Measurements from ENCODE around the gene PLXNA1. TPM values are rescaled to one million over a fixed set of nuclear protein-coding genes. Genes with fewer than 3 reads are reported as not detected.

The PLXNA1 gene
- total and polyA plus RNA-seq, 7 donors: 7.7 to 20.1 (median 15.2) TPM

- Histone ChIP-seq H3K27me3 (ENCODE audit: insufficient read depth in 3 of 3, low read length in 2 of 3) (no peaks in the 10 kb centered on the region), H3K9me3 (no peaks in the 10 kb centered on the region), H3K36me3 (ENCODE audit: insufficient read depth in 1 of 2, low read depth in 1 of 2) (no peaks in the 10 kb centered on the region), H3K4me1 (peaks cover 31% of the 10 kb centered on the region), H3K27ac (no peak overlapping the region), H3K4me3 (no peak overlapping the region)
- no peak for TF ChIP-seq CTCF (IDR thresholded peaks at IDR 0.05)
- DNase-seq (peak in 1 of 2 donors; percentile 28), ATAC-seq (no peak)
- intact Hi-C loops (cut with DNase I): no loop called here
- 97 to 99% (median 97%) methylated on average over 14 of the region's 14 CpGs for WGBS, 3 donors
Measured at GRCh38 chr3:126957776-126958637, 24.9 kb upstream of the PLXNA1 start.

GRCh38 chr3:126958638-126959085 lies 24.3 kb upstream of the PLXNA1 start:
- DNase-seq (no peak), ATAC-seq (no peak)
- TF ChIP-seq CTCF (IDR thresholded peaks at IDR 0.05): no peak
- Histone ChIP-seq H3K9me3 (no peaks in the 10 kb centered on the region), H3K27me3 (ENCODE audit: insufficient read depth in 3 of 3, low read length in 2 of 3) (no peaks in the 10 kb centered on the region), H3K4me1 (peaks cover 33% of the 10 kb centered on the region), H3K36me3 (ENCODE audit: insufficient read depth in 1 of 2, low read depth in 1 of 2) (no peaks in the 10 kb centered on the region), H3K27ac (no peak overlapping the region), H3K4me3 (no peak overlapping the region)
- intact Hi-C loops (cut with DNase I): no loop called here
- WGBS, 3 donors: 86 to 88% (median 87%) methylated on average over 10 of the region's 10 CpGs

DNA sequence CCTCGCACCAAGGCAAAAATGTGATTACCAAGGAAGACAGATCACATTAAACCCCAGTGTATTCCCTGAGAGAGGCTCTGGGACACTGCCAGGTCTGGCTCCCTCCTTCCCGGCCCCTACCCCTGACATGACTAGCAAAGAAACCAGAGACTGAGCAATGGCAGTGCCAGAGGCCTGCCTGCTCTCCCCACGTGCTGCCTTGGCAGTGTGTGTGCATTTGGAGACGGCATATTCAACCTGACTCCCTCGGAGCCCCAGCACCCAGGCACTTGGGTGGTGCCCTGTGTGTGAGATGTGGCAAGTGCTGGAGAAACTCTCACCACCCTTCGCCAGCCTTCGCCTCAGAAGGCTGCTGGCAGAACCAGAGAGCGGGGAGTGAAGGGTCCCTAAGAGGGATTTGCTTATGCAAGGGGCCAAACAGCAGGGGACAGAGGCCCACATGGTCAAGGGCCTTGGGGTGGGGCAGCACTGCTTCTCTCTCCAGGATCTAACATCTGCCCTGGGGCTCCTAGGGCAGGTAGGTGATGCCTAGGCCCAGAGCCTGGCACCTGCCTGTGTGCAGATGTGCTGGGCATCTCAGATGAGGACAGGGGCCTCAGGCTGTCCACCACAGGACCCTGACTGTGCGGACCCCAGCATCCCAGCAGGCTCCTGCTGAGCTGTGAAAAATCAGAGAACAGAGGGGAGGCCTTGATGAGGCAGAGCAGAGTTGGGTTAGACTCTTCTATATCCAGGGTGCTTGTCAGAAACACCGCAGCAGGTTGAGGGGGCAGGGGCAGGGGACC lies 23.6 kb upstream of the PLXNA1 start:
- Histone ChIP-seq H3K4me3 (no peak overlapping the region), H3K36me3 (ENCODE audit: insufficient read depth in 1 of 2, low read depth in 1 of 2) (no peaks in the 10 kb centered on the region), H3K4me1 (peaks cover 38% of the 10 kb centered on the region), H3K27me3 (ENCODE audit: insufficient read depth in 3 of 3, low read length in 2 of 3) (no peaks in the 10 kb centered on the region), H3K27ac (no peak overlapping the region), H3K9me3 (no peaks in the 10 kb centered on the region)
- intact Hi-C loops (cut with DNase I): no loop called here
- ATAC-seq: no peak
- 70 to 81% (median 73%) methylated on average over 10 of the region's 10 CpGs for WGBS, 3 donors
- TF ChIP-seq CTCF (IDR thresholded peaks at IDR 0.05): no peak
- peak in 1 of 2 donors; percentile 45 for DNase-seq

GRCh38 chr3:126959921-126960603 lies 22.9 kb upstream of the PLXNA1 start:
- peaks cover 40% of the 10 kb centered on the region for H3K4me1 ChIP-seq
- ATAC-seq (no peak), DNase-seq (peak in 1 of 2 donors; percentile 46)
- H3K4me3 ChIP-seq: no peak overlapping the region
- no peaks in the 10 kb centered on the region for H3K9me3 ChIP-seq
- TF ChIP-seq CTCF (IDR thresholded peaks at IDR 0.05): no peak
- intact Hi-C loops (cut with DNase I): no loop called here
- WGBS, 3 donors: 68 to 69% (median 68%) methylated on average over 17 of the region's 17 CpGs
- no peaks in the 10 kb centered on the region for H3K27me3 ChIP-seq (ENCODE audit: insufficient read depth in 3 of 3, low read length in 2 of 3)
- H3K36me3 ChIP-seq (ENCODE audit: insufficient read depth in 1 of 2, low read depth in 1 of 2): no peaks in the 10 kb centered on the region
- peak overlapping the region; percentile 63 for H3K27ac ChIP-seq

All from psoas muscle (tissue), 8 donors.